GM12891 (cell line): ENCODE measurements around the gene ABCA2.

Source experiments
- PAX5 ChIP-seq: IDR thresholded peaks from 2 replicates; pipeline ENCODE4 v1.6.1; 2011; ENCODE audit warnings: low read length, moderate library complexity, mild to moderate bottlenecking; ENCODE audit not compliant: insufficient read depth, severe bottlenecking
- POLR2A ChIP-seq: IDR thresholded peaks from 2 replicates; pipeline ENCODE4 v1.6.1; 2011; ENCODE audit warnings: low read depth, low read length, control low read depth
- POLR2AphosphoS5 ChIP-seq: IDR thresholded peaks from 2 replicates; pipeline ENCODE4 v1.6.1; 2011; ENCODE audit warnings: low read depth, low read length, control low read depth
- TAF1 ChIP-seq: IDR thresholded peaks from 2 replicates; pipeline ENCODE4 v1.6.1; 2011; ENCODE audit warnings: low read depth, low read length, control low read depth

DNA sequence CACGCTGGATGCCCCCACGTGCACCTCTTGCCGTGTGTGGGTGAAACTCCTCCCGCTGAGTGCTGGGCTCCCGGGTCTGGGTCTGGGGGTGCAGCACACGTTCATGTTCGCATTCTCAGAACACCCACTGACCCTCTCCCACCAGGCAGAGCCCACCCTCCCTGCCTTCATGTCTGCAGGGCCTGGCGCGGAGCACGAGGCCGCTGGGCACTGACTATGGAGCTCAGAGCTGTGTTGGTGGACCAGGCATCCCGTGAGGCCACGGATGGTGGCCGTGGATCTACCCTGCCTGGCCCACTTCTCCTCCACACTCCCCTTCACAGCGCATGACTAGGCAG, 67.1 kb downstream of the ABCA2 start:
- no peak for TF ChIP-seq TAF1
- no peak for TF ChIP-seq POLR2A
- TF ChIP-seq PAX5, result no peak
- no peak for TF ChIP-seq POLR2AphosphoS5
